HCT116 (cell line): ENCODE data around the gene C1orf116. TPM values are rescaled to one million over a fixed set of nuclear protein-coding genes. Genes with fewer than 3 reads are reported as not detected.
A peak's percentile ranks its signal among the peaks of the same experiment; 100 is the strongest.

Source experiments
- ATAC-seq: fragments of 200-7000 bp; cut with Tn5 transposase; 2 replicates; pipeline ENCODE4 v1.9.1; 2020; ENCODE audit warnings: mild to moderate bottlenecking, moderate library complexity
- BruUV-seq: library from RNA; stranded (reverse); fragments of 400-500 nt; replicated peaks from 2 replicates; lab custom pipeline; 2021; lab: Mats Ljungman, UMichigan
- CTCF ChIA-PET: fragments of 300-600 bp; sonication (Branson Sonifier 250); formaldehyde crosslinking; loops from one replicate; lab custom pipeline; 2021; ENCODE audit warnings: antibody characterized with exemption; lab: Charles Lee
- POLR2A ChIA-PET: fragments of 300-600, 350-600 bp; sonication (Branson Sonifier 250); formaldehyde crosslinking; loops from one replicate; lab custom pipeline; 2021; ENCODE audit warnings: antibody characterized with exemption; lab: Charles Lee
- RAD21 ChIA-PET, 2 experiments: fragments of 300-600 bp; sonication (Branson Sonifier 250); formaldehyde crosslinking; loops; one replicate each; lab custom pipeline; 2023; ENCODE audit warnings: low total read pairs in 2 of 2; ENCODE audit not compliant: uncharacterized antibody in 2 of 2, unreplicated experiment in 2 of 2, low non-redundant PET in 1 of 2; lab: Charles Lee
- DNase-seq: peaks from one replicate; pipeline ENCODE4 v3.0.0-alpha.2; 2010; ENCODE audit warnings: low read depth, low spot score
- H2AFZ ChIP-seq: fragments of 200-600 bp; shearing (Covaris generic), sonication (generic); 2 replicates; pipeline ENCODE4 v1.6.1; 2017; ENCODE audit warnings: low read depth, mixed run types, mixed read lengths, antibody characterized with exemption, low read length; ENCODE audit not compliant: poor library complexity, severe bottlenecking
- H3K27ac ChIP-seq: 2 replicates; pipeline ENCODE4 v1.5.1; 2012; ENCODE audit warnings: low read depth, low read length
- H3K27me3 ChIP-seq: fragments of 200-600 bp; sonication (generic); 2 replicates; pipeline ENCODE4 v1.6.1; 2016; ENCODE audit warnings: mixed run types, low read length, mixed read lengths; ENCODE audit not compliant: insufficient read depth
- H3K36me3 ChIP-seq, 2 experiments: fragments of 200-500 bp in 1 of 2; fragments of 200-600 bp in 1 of 2; sonication (Bioruptor generic) in 1 of 2; sonication (generic) in 1 of 2; 2 replicates each; pipeline versions ENCODE4 v1.5.1 to v1.6.1; 2014 to 2016; ENCODE audit warnings: low read length in 2 of 2, inconsistent platforms in 1 of 2, mixed read lengths in 1 of 2, mixed run types in 1 of 2; ENCODE audit not compliant: insufficient read depth in 2 of 2, control insufficient read depth in 1 of 2
- H3K4me1 ChIP-seq, 2 experiments: fragments of 200-600 bp in 1 of 2; sonication (generic) in 1 of 2; 2 replicates each; pipeline versions ENCODE4 v1.5.1 to v1.6.1; 2012 to 2017; ENCODE audit warnings: low read length in 2 of 2, inconsistent platforms in 1 of 2, mild to moderate bottlenecking in 1 of 2, mixed read lengths in 1 of 2, mixed run types in 1 of 2, moderate library complexity in 1 of 2; ENCODE audit not compliant: insufficient read depth in 2 of 2, control insufficient read depth in 1 of 2
- H3K4me2 ChIP-seq: fragments of 200-600 bp; sonication (generic); 2 replicates; pipeline ENCODE4 v1.6.1; 2017; ENCODE audit warnings: mixed run types, low read length, mixed read lengths
- H3K4me3 ChIP-seq, 2 experiments: fragments of 200-600 bp in 1 of 2; sonication (generic) in 1 of 2; replicated peaks in 1 of 2; 2 replicates each; pipeline ENCODE4 v1.5.1; 2011 to 2016; ENCODE audit warnings: low read length in 2 of 2, control low read depth in 1 of 2, low read depth in 1 of 2, mild to moderate bottlenecking in 1 of 2, mixed read lengths in 1 of 2, mixed run types in 1 of 2
- H3K79me2 ChIP-seq: fragments of 200-600 bp; sonication (generic); 2 replicates; pipeline ENCODE4 v1.6.1; 2017; ENCODE audit warnings: mild to moderate bottlenecking, mixed run types, low read length, moderate library complexity, mixed read lengths; ENCODE audit not compliant: insufficient read depth
- H3K9ac ChIP-seq: fragments of 200-600 bp; sonication (generic); 2 replicates; pipeline ENCODE4 v1.6.1; 2016; ENCODE audit warnings: low read length, mixed read lengths
- H3K9me2 ChIP-seq: fragments of 200-600 bp; sonication (generic), shearing (Covaris generic); 2 replicates; pipeline ENCODE4 v1.6.1; 2017; ENCODE audit warnings: mixed run types, mild to moderate bottlenecking, moderate library complexity; ENCODE audit not compliant: insufficient read depth
- H3K9me3 ChIP-seq, 2 experiments: fragments of 200-500 bp in 1 of 2; fragments of 200-600 bp in 1 of 2; sonication (Bioruptor generic) in 1 of 2; sonication (generic) in 1 of 2; 2 replicates each; pipeline ENCODE4 v1.6.1; 2014 to 2017; ENCODE audit warnings: low read length in 2 of 2, mixed read lengths in 2 of 2, inconsistent platforms in 1 of 2, low read depth in 1 of 2, mild to moderate bottlenecking in 1 of 2, mixed run types in 1 of 2, moderate library complexity in 1 of 2; ENCODE audit not compliant: control insufficient read depth in 1 of 2, insufficient read depth in 1 of 2
- H4K20me1 ChIP-seq: fragments of 200-600 bp; sonication (generic), shearing (Covaris generic); 2 replicates; pipeline ENCODE4 v1.6.1; 2017; ENCODE audit warnings: mixed run types, mild to moderate bottlenecking, moderate library complexity; ENCODE audit not compliant: insufficient read depth
- CEBPB ChIP-seq: IDR thresholded peaks from 2 replicates; pipeline ENCODE4 v1.6.1; 2012; ENCODE audit warnings: low read depth
- CTCF ChIP-seq, 3 experiments: fragments of 200-600 bp in 1 of 3; sonication (generic) in 1 of 3; IDR thresholded peaks in 2 of 3; conservative IDR thresholded peaks in 1 of 3; 2 replicates each; pipeline ENCODE4 v1.5.1; 2012 to 2017; ENCODE audit warnings: low read depth in 2 of 3, low read length in 2 of 3, antibody characterized with exemption in 1 of 3, borderline replicate concordance in 1 of 3, control low read depth in 1 of 3, mild to moderate bottlenecking in 1 of 3, mixed read lengths in 1 of 3, mixed run types in 1 of 3, moderate library complexity in 1 of 3; ENCODE audit not compliant: insufficient read depth in 1 of 3
- ELF1 ChIP-seq: IDR thresholded peaks from 2 replicates; pipeline ENCODE4 v1.6.1; 2012; ENCODE audit warnings: low read depth, borderline replicate concordance
- FOSL1 ChIP-seq: IDR thresholded peaks from 2 replicates; pipeline ENCODE4 v1.6.1; 2012; ENCODE audit warnings: low read depth
- JUND ChIP-seq: IDR thresholded peaks from 2 replicates; pipeline ENCODE4 v1.6.1; 2012
- POLR2AphosphoS5 ChIP-seq: IDR thresholded peaks from 2 replicates; pipeline ENCODE4 v1.6.1; 2011; ENCODE audit warnings: mild to moderate bottlenecking, low read depth, low read length, moderate library complexity
- SP1 ChIP-seq: IDR thresholded peaks from 2 replicates; pipeline ENCODE4 v1.6.1; 2012; ENCODE audit warnings: low read depth
- intact Hi-C: fragments of 100-400 bp; cut with micrococcal nuclease; formaldehyde crosslinking; loops from 2 replicates; pipeline ENCODE4 v1.10.0; 2022
- total RNA-seq: library from RNA; stranded (reverse); gene quantifications from one replicate; pipeline ENCODE4 v1.2.1, GENCODE V29; 2021; ENCODE audit not compliant: unreplicated experiment

Gene C1orf116
- total RNA-seq, 1 experiment from 2014 or later = 3.6 TPM

- Histone ChIP-seq H3K27me3 (no peaks in the 10 kb centered on the region), H3K79me2 (no peaks in the 10 kb centered on the region), H3K4me1 (no peaks in the 10 kb centered on the region), H3K36me3 (peaks cover 0 to 7% of the 10 kb centered on the region in 2 experiments; a peak in 1 of 4 replicates)
- intact Hi-C loops = no loop called here
- no TSS peak for BruUV-seq
- TF ChIP-seq JUND = no peak
- peak in 2 of 3 experiments; percentile 25 to 34; a peak in 3 of 6 replicates for TF ChIP-seq CTCF (IDR thresholded peaks at IDR 0.05 in 2 of 3, conservative IDR thresholded peaks at IDR 0.05 in 1 of 3; ENCODE audit: borderline replicate concordance in 1 of 3, insufficient read depth in 1 of 3, low read depth in 2 of 3, low read length in 2 of 3)
- TF ChIP-seq, all 23 proteins: peak for 1
- ChIA-PET RAD21 (no interaction called here), CTCF (no interaction called here), POLR2A (no interaction called here)
- no peaks in the 10 kb centered on the region for H4K20me1 ChIP-seq
- H3K9me3 ChIP-seq = no peaks in the 10 kb centered on the region
- H2AFZ ChIP-seq = no peak overlapping the region
- no peak overlapping the region for H3K9ac ChIP-seq
- H3K4me2 ChIP-seq = no peak overlapping the region
- ATAC-seq (peak; percentile 59; the same call in 1 of the 2 replicates), DNase-seq (no peak)
- no peak overlapping the region for H3K27ac ChIP-seq
- H3K4me3 ChIP-seq = no peak overlapping the region
- H3K9me2 ChIP-seq = no peaks in the 10 kb centered on the region
These were observed 26.6 kb upstream of the C1orf116 start for GRCh38 chr1:207058878-207059867.

- Histone ChIP-seq H3K9me3 (no peaks in the 10 kb centered on the region), H2AFZ (no peak overlapping the region), H3K4me1 (peaks cover 0 to 5% of the 10 kb centered on the region in 2 experiments; a peak in 2 of 4 replicates), H3K27ac (no peak overlapping the region), H3K4me3 (no peak overlapping the region), H3K9me2 (no peaks in the 10 kb centered on the region), H3K9ac (no peak overlapping the region), H4K20me1 (no peaks in the 10 kb centered on the region), H3K4me2 (no peak overlapping the region), H3K79me2 (no peaks in the 10 kb centered on the region; the same call in 1 of the 2 replicates), H3K27me3 (no peaks in the 10 kb centered on the region), H3K36me3 (peaks cover 0 to 7% of the 10 kb centered on the region in 2 experiments; a peak in 1 of 4 replicates)
- ChIA-PET POLR2A (no interaction called here), CTCF (no interaction called here), RAD21 (no interaction called here)
- BruUV-seq = no TSS peak
- TF ChIP-seq ELF1 (no peak), SP1 (no peak), FOSL1 (no peak), CEBPB (no peak), JUND (no peak), POLR2AphosphoS5 (no peak)
- intact Hi-C loops = no loop called here
- ATAC-seq = no peak
- DNase-seq = no peak
These were observed 25.7 kb upstream of the C1orf116 start for GRCh38 chr1:207058252-207058651.
